ENCODE data around the gene SPIN4. TPM values are rescaled to one million over a fixed set of nuclear protein-coding genes. Genes with fewer than 3 reads are reported as not detected.
"Not testable (repeated sequence)": the region's sequence is repeated elsewhere in the genome, so short reads cannot be mapped to it uniquely, and the experiment has no call there.

The SPIN4 gene
- total and polyA plus RNA-seq, 2 of the 8 experiments (the other 6 are each of a cell fraction or from before 2014, with no cell fraction given) = 8.0 to 11.8 TPM

DNA sequence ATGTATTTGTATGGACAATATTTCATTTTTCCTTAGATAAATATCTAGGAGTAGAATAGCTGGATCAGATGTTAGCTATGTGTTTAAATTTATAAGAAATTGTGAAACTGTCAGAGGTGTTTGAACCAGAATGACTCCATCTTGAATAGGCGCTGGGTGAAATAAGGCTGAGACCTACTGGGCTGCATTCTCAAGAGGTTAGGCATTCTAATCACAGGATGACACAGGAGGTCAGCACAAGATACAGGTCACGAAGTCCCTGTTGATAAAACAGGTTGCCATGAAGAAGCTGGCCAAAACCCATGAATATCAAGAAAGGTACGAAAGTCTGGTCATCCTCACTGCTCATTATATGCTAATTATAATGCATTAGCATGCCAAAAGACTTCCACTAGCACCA lies 36.3 kb upstream of the SPIN4 start (continued):
- TF ChIP-seq, protein P1, sequence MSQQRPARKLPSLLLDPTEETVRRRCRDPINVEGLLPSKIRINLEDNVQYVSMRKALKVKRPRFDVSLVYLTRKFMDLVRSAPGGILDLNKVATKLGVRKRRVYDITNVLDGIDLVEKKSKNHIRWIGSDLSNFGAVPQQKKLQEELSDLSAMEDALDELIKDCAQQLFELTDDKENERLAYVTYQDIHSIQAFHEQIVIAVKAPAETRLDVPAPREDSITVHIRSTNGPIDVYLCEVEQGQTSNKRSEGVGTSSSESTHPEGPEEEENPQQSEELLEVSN (IDR thresholded peaks at IDR 0.05) = no peak
- TF ChIP-seq BACH1 (IDR thresholded peaks at IDR 0.05; ENCODE audit: low read length) (no peak), CTBP2 (IDR thresholded peaks at IDR 0.05; ENCODE audit: borderline replicate concordance, insufficient read depth, insufficient read length, low read length) (no peak)

DNA sequence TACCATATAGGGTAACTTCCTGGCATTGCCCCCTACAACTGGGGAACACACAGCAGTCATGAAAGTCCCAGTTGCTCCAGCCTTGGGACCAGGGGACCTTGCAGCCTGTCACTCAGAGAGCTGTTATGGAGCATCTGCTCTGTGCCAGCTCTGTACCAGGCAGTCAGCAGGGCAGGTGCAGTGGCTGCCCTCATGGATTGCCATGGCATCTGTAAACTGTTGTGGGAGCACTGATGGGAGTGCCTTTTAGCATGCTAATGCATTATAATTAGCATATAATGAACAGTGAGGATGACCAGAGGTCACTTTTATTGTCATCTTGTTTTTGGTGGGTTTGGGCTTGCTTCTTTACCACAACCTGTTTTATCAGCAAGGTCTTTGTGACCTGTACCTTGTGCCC lies 33.1 kb upstream of the SPIN4 start:
- H3K23ac ChIP-seq (ENCODE audit: insufficient read length); H2BK120ac ChIP-seq (replicated peaks; ENCODE audit: low read depth, low read length); H2AFZ ChIP-seq (ENCODE audit: low read length); H2BK12ac ChIP-seq (ENCODE audit: low read depth, low read length); H3K9me3 ChIP-seq (ENCODE audit: insufficient read depth in 2 of 2, low read depth in 1 of 2, low read length in 1 of 2); H3K9ac ChIP-seq (replicated peaks in 1 of 4; ENCODE audit: extremely low read depth in 1 of 4, low read depth in 3 of 4, low read length in 3 of 4); H3K4me1 ChIP-seq (replicated peaks in 1 of 4; ENCODE audit: control insufficient read depth in 3 of 4, insufficient read depth in 4 of 4, low read length in 3 of 4); H3K14ac ChIP-seq (ENCODE audit: insufficient read length); H3K18ac ChIP-seq (ENCODE audit: extremely low read depth, low read length); H4K5ac ChIP-seq (ENCODE audit: insufficient read length, low read depth, low read length); H3K79me2 ChIP-seq (ENCODE audit: control insufficient read depth in 1 of 2, insufficient read depth in 2 of 2, low read length in 2 of 2); POLR2A ChIA-PET (ENCODE audit: partially characterized antibody); H4K8ac ChIP-seq (ENCODE audit: extremely low read depth, insufficient read depth, low read length); H2BK5ac ChIP-seq (ENCODE audit: low read depth, low read length); H2BK15ac ChIP-seq (ENCODE audit: low read length); H3K27ac ChIP-seq (ENCODE audit: low read depth, low read length); FAIRE-seq; CTCF ChIA-PET (ENCODE audit: partially characterized antibody); H3K27me3 ChIP-seq (replicated peaks in 1 of 4; ENCODE audit: control insufficient read depth in 3 of 4, extremely low read depth in 1 of 4, insufficient read depth in 3 of 4, low read length in 3 of 4); H3K79me1 ChIP-seq (ENCODE audit: low read depth, low read length); H3K36me3 ChIP-seq (ENCODE audit: control insufficient read depth in 2 of 4, insufficient read depth in 4 of 4, low read length in 3 of 4); H3K4ac ChIP-seq (replicated peaks; ENCODE audit: insufficient read length, low read depth, low read length); DNase-seq (ENCODE audit: low read depth in 1 of 2, low spot score in 2 of 2); H4K91ac ChIP-seq (replicated peaks; ENCODE audit: insufficient read length, low read length); H4K20me1 ChIP-seq (replicated peaks in 1 of 2; ENCODE audit: control insufficient read depth in 1 of 2, insufficient read depth in 2 of 2, low read length in 2 of 2); H3K23me2 ChIP-seq (ENCODE audit: low read depth, low read length); H2BK20ac ChIP-seq (ENCODE audit: low read length); H2AK5ac ChIP-seq (ENCODE audit: low read depth, low read length); H3K4me2 ChIP-seq (ENCODE audit: insufficient read depth in 1 of 2, low read depth in 2 of 2, low read length in 2 of 2); H3K56ac ChIP-seq (replicated peaks; ENCODE audit: insufficient read length, low read depth, low read length); H3K4me3 ChIP-seq (ENCODE audit: extremely low read depth in 1 of 4, insufficient read depth in 2 of 4, low read depth in 3 of 4, low read length in 4 of 4): not testable (repeated sequence)

All from H1 (cell line).